NT2/D1 (cell line): ENCODE results near the gene PFKFB3.

Experiments used
- DNase-seq: peaks from one replicate; pipeline ENCODE4 v3.0.0-alpha.2; 2011; ENCODE audit warnings: low read depth, low spot score
- H3K27me3 ChIP-seq: 2 replicates; pipeline ENCODE4 v1.6.0; 2011; ENCODE audit warnings: mild to moderate bottlenecking; ENCODE audit not compliant: insufficient read length, insufficient read depth
- H3K36me3 ChIP-seq: 2 replicates; pipeline ENCODE4 v1.6.1; 2011; ENCODE audit warnings: mild to moderate bottlenecking, low read length, mixed read lengths; ENCODE audit not compliant: insufficient read depth, insufficient read length
- H3K4me1 ChIP-seq: 2 replicates; pipeline ENCODE4 v1.5.1; 2011; ENCODE audit not compliant: insufficient read depth, insufficient read length
- H3K4me3 ChIP-seq: 2 replicates; pipeline ENCODE4 v1.5.1; 2011; ENCODE audit warnings: low read depth; ENCODE audit not compliant: insufficient read length
- H3K9ac ChIP-seq: 2 replicates; pipeline ENCODE4 v1.6.0; 2011; ENCODE audit warnings: low read depth; ENCODE audit not compliant: insufficient read length
- H3K9me3 ChIP-seq: 2 replicates; pipeline ENCODE4 v1.5.1; 2011; ENCODE audit warnings: mild to moderate bottlenecking, low read length; ENCODE audit not compliant: insufficient read depth
- SUZ12 ChIP-seq: IDR thresholded peaks from 2 replicates; pipeline ENCODE4 v1.6.1; 2011; ENCODE audit not compliant: insufficient read length, insufficient read depth; ENCODE audit errors: extremely low read depth
- YY1 ChIP-seq: IDR thresholded peaks from 2 replicates; pipeline ENCODE4 v1.6.1; 2011; ENCODE audit not compliant: insufficient read length, insufficient read depth
- ZNF274 ChIP-seq: IDR thresholded peaks from 2 replicates; pipeline ENCODE4 v1.6.1; 2011; ENCODE audit warnings: mild to moderate bottlenecking, low read depth, low read length

The PFKFB3 gene

GRCh38 chr10:6221192-6221940 lies 18.6 kb downstream of the PFKFB3 start:
- Histone ChIP-seq H3K36me3 (peaks cover 92% of the 10 kb centered on the region), H3K9me3 (no peaks in the 10 kb centered on the region), H3K4me1 (no peaks in the 10 kb centered on the region), H3K4me3 (no peak overlapping the region), H3K27me3 (no peaks in the 10 kb centered on the region), H3K9ac (no peak overlapping the region)
- no peak for TF ChIP-seq ZNF274
- no peak for TF ChIP-seq SUZ12
- no peak for TF ChIP-seq YY1
- DNase-seq, result no peak

- H3K36me3 ChIP-seq, result peaks cover 89% of the 10 kb centered on the region
- no peak for DNase-seq
- no peak for TF ChIP-seq YY1
- no peak for TF ChIP-seq SUZ12
- no peak for TF ChIP-seq ZNF274
- H3K9me3 ChIP-seq, result no peaks in the 10 kb centered on the region
- no peak overlapping the region for H3K9ac ChIP-seq
- H3K4me3 ChIP-seq, result no peak overlapping the region
- no peaks in the 10 kb centered on the region for H3K27me3 ChIP-seq
- H3K4me1 ChIP-seq, result no peaks in the 10 kb centered on the region
Observed at GRCh38 chr10:6221971-6222751, 19.4 kb downstream of the PFKFB3 start.

- Histone ChIP-seq H3K9ac (no peak overlapping the region), H3K4me1 (no peaks in the 10 kb centered on the region), H3K36me3 (peaks cover 89% of the 10 kb centered on the region), H3K9me3 (no peaks in the 10 kb centered on the region), H3K4me3 (no peak overlapping the region), H3K27me3 (no peaks in the 10 kb centered on the region)
- DNase-seq, result no peak
- TF ChIP-seq SUZ12 (no peak), YY1 (no peak), ZNF274 (no peak)
Observed at GRCh38 chr10:6222755-6223154, 20.0 kb downstream of the PFKFB3 start.

- Histone ChIP-seq H3K36me3 (peaks cover 93% of the 10 kb centered on the region), H3K9me3 (no peaks in the 10 kb centered on the region), H3K9ac (no peak overlapping the region), H3K4me1 (no peaks in the 10 kb centered on the region), H3K27me3 (no peaks in the 10 kb centered on the region), H3K4me3 (no peak overlapping the region)
- DNase-seq, result no peak
- TF ChIP-seq YY1 (no peak), SUZ12 (no peak), ZNF274 (no peak)
Observed at GRCh38 chr10:6223981-6224380, 21.2 kb downstream of the PFKFB3 start.

- no peak for TF ChIP-seq SUZ12
- TF ChIP-seq YY1, result no peak
- no peak for TF ChIP-seq ZNF274
- Histone ChIP-seq H3K27me3 (no peaks in the 10 kb centered on the region), H3K9ac (no peak overlapping the region), H3K4me3 (no peak overlapping the region), H3K9me3 (no peaks in the 10 kb centered on the region), H3K36me3 (peaks cover 95% of the 10 kb centered on the region), H3K4me1 (no peaks in the 10 kb centered on the region)
- no peak for DNase-seq
Observed at GRCh38 chr10:6224781-6225180, 22.0 kb downstream of the PFKFB3 start.

- no peak overlapping the region for H3K9ac ChIP-seq
- no peaks in the 10 kb centered on the region for H3K4me1 ChIP-seq
- peaks cover 96% of the 10 kb centered on the region for H3K36me3 ChIP-seq
- DNase-seq, result no peak
- H3K9me3 ChIP-seq, result no peaks in the 10 kb centered on the region
- H3K27me3 ChIP-seq, result no peaks in the 10 kb centered on the region
- TF ChIP-seq SUZ12 (no peak), YY1 (no peak), ZNF274 (no peak)
- no peak overlapping the region for H3K4me3 ChIP-seq
Observed at GRCh38 chr10:6225263-6225814, 22.6 kb downstream of the PFKFB3 start.

- H3K27me3 ChIP-seq, result no peaks in the 10 kb centered on the region
- H3K9ac ChIP-seq, result no peak overlapping the region
- H3K36me3 ChIP-seq, result peaks cover 94% of the 10 kb centered on the region
- no peak overlapping the region for H3K4me3 ChIP-seq
- H3K9me3 ChIP-seq, result no peaks in the 10 kb centered on the region
- H3K4me1 ChIP-seq, result no peaks in the 10 kb centered on the region
- TF ChIP-seq SUZ12 (no peak), ZNF274 (no peak), YY1 (no peak)
- no peak for DNase-seq
Observed at GRCh38 chr10:6226216-6226615, 23.5 kb downstream of the PFKFB3 start.
